ENCODE results near the gene BARX1. TPM values are rescaled to one million over a fixed set of nuclear protein-coding genes. Genes with fewer than 3 reads are reported as not detected.
A peak's percentile ranks its signal among the peaks of the same experiment; 100 is the strongest.

BARX1 gene, protein sequence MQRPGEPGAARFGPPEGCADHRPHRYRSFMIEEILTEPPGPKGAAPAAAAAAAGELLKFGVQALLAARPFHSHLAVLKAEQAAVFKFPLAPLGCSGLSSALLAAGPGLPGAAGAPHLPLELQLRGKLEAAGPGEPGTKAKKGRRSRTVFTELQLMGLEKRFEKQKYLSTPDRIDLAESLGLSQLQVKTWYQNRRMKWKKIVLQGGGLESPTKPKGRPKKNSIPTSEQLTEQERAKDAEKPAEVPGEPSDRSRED
- not detected for total RNA-seq
- long read RNA-seq: 0 reads

DNA sequence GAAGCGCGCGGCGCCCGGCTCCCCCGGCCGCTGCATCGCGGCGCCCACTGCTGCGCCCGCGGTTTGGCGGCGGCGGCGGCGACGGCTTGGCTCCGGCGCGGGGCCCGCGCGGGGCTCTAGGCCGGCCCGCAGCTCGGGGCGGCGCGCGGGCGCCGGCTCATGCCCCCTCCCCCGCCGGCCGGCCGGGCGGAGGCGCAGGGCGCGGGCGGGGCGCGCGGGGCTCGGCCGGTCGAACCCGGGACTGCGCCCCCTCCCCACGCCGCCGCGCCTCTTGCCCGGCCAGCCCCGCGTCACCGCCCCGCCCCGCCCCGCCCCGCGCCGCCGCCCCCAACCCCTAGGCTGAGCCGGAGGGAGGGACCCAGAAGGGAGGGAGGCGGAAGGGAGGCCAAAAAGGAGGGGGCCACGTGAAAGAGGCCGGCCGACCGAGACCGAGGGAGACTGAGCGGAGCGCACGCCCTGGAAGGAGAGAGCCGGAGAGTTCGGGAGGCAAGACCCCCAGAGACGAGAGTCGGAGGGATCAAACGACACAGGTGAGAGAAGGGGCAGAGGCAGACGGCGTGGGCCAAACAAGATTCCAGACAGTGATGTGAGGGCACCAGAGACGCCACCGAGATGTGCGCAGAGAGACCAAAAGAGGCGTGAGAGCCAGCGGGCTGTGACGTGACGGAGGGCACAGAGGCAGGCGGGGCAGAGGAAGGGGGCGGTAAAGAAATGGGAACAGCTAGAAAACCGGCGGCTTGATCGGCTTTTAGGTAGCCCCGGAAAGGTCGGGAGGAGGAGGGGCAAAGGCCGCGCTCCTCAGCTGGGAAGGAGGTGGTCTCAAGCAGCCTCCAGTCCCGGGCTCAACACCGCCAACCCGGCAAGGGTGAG is at the start of gene BARX1:
Gene BARX1, minus strand, starts transcription at position 245 of the 870 bp plus-strand sequence. Its CDS starts 209 bp downstream, at position 36.
- TF ChIP-seq CTCF (IDR thresholded peaks at IDR 0.05): no peak
- Histone ChIP-seq H3K4me1 (peaks cover 65% of the 10 kb centered on the region), H3K9me3 (no peaks in the 10 kb centered on the region), H3K4me3 (peak within 1 kb of the TSS; percentile 28), H3K27ac (no peak within 1 kb of the TSS), H3K36me3 (no peaks in the 10 kb centered on the region), H3K27me3 (ENCODE audit: low read depth) (peaks cover 96% of the 10 kb centered on the region)
- ATAC-seq: no peak
- DNase-seq: no peak
- intact Hi-C loops (cut with DNase I): no loop called here

DNA sequence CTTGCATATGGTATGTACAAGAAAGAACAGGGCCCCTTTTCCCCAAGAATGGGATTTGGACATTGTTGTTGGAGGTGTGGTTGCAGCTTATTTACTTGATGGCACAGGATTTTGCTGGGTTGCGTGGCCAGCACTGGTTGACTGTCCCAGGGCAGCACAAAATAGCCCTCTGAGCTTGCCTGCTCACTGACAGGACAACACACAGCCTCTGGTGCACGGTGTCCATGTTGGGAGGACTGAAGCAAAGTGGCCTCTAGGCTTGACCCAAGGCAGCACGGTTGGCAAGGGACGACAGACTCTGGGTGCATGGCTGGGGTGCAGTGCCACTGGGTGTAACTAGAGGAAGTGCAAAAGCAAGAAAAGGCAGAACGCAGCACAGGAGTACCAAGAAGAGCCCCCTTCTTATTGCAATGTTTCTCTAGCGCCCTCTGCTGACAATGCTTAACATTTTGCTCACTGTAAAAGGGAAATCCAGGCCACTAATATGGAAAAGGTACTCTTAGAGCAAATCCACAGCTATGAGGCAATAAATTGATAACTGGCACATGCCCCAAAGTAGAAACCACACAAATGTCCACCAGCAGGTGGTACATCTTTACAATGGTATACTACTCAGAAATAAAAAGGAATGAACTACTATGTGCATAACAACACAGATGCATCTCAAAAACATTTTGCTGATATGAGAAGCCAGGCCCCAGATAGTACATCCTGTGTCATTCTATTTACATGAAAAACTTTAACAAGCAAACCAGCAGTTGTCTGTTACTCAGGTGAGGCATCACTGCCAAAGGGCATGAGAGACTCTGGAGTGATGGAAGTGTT is 47.4 kb upstream of the BARX1 start:
- ATAC-seq: peak; percentile 53 to 54
- Histone ChIP-seq H3K36me3 (no peaks in the 10 kb centered on the region), H3K27me3 (ENCODE audit: low read depth) (no peaks in the 10 kb centered on the region), H3K27ac (no peak overlapping the region), H3K4me3 (no peak overlapping the region), H3K9me3 (no peaks in the 10 kb centered on the region), H3K4me1 (no peaks in the 10 kb centered on the region)
- intact Hi-C loops (cut with DNase I): no loop called here
- DNase-seq: no peak
- peak; percentile 43 for TF ChIP-seq CTCF (IDR thresholded peaks at IDR 0.05)

DNA sequence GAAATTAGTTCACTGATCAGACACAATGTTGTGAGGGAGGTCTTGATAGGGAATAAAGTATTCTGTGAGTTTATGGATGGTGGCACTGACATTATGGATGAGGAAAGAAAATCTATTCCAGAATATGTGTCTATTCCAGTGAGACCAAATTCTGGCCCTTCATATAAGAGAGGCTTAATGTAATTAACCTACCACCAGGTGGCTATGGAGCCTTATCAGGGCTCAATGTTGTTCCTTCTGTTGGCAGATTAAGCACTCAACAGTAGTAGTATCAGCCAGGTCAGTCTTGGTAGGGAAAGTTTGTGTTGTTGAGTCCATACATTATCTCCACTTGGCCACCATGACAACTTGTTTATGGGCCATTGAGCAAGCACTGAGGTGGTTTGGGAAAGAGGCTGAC is 41.7 kb upstream of the BARX1 start:
- Histone ChIP-seq H3K4me3 (no peak overlapping the region), H3K27me3 (ENCODE audit: low read depth) (no peaks in the 10 kb centered on the region), H3K4me1 (no peaks in the 10 kb centered on the region), H3K36me3 (no peaks in the 10 kb centered on the region), H3K27ac (no peak overlapping the region), H3K9me3 (no peaks in the 10 kb centered on the region)
- intact Hi-C loops (cut with DNase I): no loop called here
- TF ChIP-seq CTCF (IDR thresholded peaks at IDR 0.05): no peak
- DNase-seq (no peak), ATAC-seq (no peak)

- no peaks in the 10 kb centered on the region for H3K27me3 ChIP-seq (ENCODE audit: low read depth)
- intact Hi-C loops (cut with DNase I): no loop called here
- TF ChIP-seq CTCF (IDR thresholded peaks at IDR 0.05): no peak
- H3K27ac ChIP-seq: no peak overlapping the region
- H3K4me1 ChIP-seq: no peaks in the 10 kb centered on the region
- H3K36me3 ChIP-seq: no peaks in the 10 kb centered on the region
- H3K4me3 ChIP-seq: no peak overlapping the region
- peaks cover under 1% of the 10 kb centered on the region for H3K9me3 ChIP-seq
- DNase-seq (no peak), ATAC-seq (no peak)
These were observed 41.2 kb upstream of the BARX1 start for GRCh38 chr9:93996367-93996766.

GRCh38 chr9:93994545-93994944 is 39.4 kb upstream of the BARX1 start:
- no peak for ATAC-seq
- H3K36me3 ChIP-seq: no peaks in the 10 kb centered on the region
- peaks cover 14% of the 10 kb centered on the region for H3K9me3 ChIP-seq
- H3K27me3 ChIP-seq (ENCODE audit: low read depth): no peaks in the 10 kb centered on the region
- intact Hi-C loops (cut with DNase I): no loop called here
- no peak for DNase-seq
- H3K4me1 ChIP-seq: no peaks in the 10 kb centered on the region
- H3K27ac ChIP-seq: no peak overlapping the region
- TF ChIP-seq CTCF (IDR thresholded peaks at IDR 0.05): no peak
- H3K4me3 ChIP-seq: no peak overlapping the region

Measured in lower lobe of right lung (tissue), 2 donors.